Stimulated activated CD8-positive, alpha-beta memory T cell treated with anti-CD3 and anti-CD28 coated beads, Interleukin-15, amount 100 ng/mL, for 4 hours (primary cell): ENCODE results near the gene CSKMT.
A peak's percentile ranks its signal among the peaks of the same experiment; 100 is the strongest.
"Not testable (repeated sequence)": the region's sequence is repeated elsewhere in the genome, so short reads cannot be mapped to it uniquely, and the experiment has no call there.

Experiments used
- DNase-seq, 2 donors: peaks; one replicate each; pipeline ENCODE4 v3.0.0-alpha.2; 2020; ENCODE audit warnings: low read depth in 2 of 2

CSKMT gene

DNA sequence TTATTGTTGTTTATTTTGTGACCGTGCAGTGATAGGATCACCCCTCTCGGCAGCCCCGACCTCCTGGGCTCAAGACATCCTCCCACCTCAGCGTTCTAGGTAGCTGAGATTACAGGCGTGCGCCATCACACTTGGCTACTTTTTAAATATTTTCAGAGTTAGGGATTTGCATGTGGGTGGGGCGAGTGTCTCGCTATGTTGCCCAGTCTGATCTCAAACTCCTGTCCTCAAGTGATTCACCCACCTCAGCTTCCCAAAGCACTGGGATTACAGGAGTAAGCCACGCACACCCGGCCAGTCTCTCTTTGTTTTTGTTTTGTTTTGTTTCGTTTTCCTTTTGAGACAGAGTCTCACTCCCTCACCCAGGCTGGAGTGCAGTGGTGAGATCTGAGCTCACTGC lies 10.8 kb upstream of the CSKMT start:
- DNase-seq: no peak

- DNase-seq: no peak
These were observed 8.2 kb upstream of the CSKMT start for GRCh38 chr11:62656796-62657429.

DNA sequence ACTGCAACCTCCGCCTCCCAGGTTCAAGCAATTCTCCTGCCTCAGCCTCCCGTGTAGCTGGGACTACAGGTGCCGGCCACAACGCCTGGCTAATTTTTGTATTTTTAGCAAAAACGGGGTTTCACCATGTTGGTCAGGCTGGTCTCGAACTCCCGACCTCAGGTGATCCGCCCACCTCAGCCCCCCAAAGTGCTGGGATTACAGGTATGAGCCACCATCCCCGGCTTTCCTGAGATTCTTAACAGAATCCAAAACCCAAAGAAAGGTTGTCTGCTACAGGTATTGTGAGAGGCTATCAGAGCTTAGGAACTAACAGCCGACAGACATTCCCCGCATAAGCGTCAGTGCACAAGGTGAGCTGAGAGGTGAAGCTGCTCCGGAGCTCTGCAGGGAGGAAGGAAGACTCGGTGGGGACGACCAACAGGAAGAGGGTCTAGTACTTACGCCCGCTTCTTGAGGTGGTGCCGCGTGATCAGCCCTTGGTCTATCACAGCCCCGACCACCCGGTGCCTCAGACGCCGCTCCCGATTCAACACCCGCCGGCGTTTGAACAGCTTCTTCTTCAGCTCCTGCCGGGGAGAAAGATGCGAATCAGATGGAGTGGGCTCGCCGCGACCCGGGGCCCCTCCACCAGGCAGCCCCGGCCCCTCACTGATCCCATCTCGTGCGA lies 572 bp upstream of the CSKMT start:
- DNase-seq: peak in 1 of 2 donors; percentile 19

GRCh38 chr11:62665599-62666258 lies 617 bp downstream of the CSKMT start:
- DNase-seq: peak; percentile 62 to 68

DNA sequence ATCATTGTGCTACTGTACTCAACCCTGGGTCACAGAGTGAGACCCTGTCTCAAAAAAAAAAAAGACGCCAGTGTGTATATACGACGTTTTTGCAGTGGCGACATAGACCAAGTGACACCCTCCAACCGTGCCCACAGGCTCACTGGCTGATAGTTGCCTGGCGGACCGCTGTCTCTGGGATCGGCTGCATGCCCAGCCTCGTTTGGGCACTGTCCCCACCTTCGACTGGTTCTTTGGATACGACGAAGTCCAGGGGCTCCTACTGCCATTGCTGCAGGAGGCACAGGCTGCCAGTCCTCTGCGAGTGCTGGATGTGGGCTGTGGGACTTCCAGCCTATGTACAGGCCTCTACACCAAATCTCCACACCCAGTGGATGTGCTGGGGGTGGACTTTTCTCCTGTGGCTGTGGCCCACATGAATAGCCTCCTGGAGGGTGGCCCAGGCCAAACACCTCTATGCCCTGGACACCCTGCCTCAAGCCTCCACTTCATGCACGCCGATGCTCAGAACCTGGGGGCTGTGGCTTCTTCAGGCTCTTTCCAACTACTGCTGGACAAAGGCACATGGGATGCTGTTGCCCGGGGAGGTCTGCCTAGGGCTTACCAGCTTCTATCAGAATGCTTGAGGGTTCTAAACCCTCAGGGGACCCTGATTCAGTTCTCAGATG lies 1.3 kb downstream of the CSKMT start:
- DNase-seq: no peak

DNA sequence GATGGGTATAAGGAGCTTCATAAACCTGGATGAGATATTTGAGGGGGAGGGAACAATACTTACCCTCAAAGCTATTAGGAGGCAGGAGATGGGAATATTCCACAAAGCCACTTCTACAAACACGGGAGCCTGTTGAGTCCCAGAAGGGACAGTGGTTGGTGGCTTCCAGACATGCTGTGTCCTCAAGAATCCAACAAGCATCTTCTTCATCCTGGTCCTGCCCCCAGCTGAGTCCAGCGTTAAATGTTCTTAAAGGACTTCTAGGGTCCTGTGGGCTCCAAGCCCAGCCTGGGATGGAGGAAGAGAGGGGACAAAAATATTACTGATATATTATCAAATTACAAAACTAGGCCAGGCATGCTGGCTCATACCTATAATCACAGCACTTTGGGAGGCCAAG lies 2.3 kb downstream of the CSKMT start:
- no peak for DNase-seq

- DNase-seq: no peak
These were observed 4.5 kb downstream of the CSKMT start for GRCh38 chr11:62669420-62670161.

DNA sequence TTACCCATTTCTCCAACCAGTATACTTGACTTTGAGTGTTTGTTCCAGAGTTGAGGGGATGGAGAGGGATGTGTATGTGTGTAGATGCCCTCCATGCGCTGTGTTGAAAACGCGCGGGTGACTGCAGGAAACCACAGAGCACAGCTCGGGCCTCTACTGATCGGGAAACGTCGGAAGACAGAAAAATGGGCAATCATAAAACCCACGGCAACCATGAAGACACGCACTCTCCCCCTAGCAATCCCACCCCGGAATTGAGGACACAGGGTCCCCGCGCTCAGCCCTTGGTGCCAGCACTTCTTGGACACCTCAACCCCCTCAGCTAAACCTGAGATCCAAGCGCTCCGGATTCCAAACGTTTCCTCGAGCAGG lies 6.1 kb downstream of the CSKMT start:
- DNase-seq: no peak

- DNase-seq: peak; percentile 49 to 58
These were observed 6.7 kb downstream of the CSKMT start, which contains the start of the genes LBHD1 and UQCC3 for GRCh38 chr11:62671608-62672389. Gene LBHD1 (minus strand): TSS chr11:62672267. CDS start chr11:62670031, 2,236 bp downstream. Gene UQCC3 (plus strand): TSS chr11:62671673. CDS start chr11:62671746, 73 bp downstream.

GRCh38 chr11:62673196-62673525 lies 8.0 kb downstream of the CSKMT start:
- DNase-seq: no peak

- not testable (repeated sequence) for DNase-seq
These were observed 10.3 kb downstream of the CSKMT start for GRCh38 chr11:62675415-62675814.

GRCh38 chr11:62676698-62677097 lies 11.6 kb downstream of the CSKMT start:
- DNase-seq: no peak

GRCh38 chr11:62677156-62677555 lies 12.0 kb downstream of the CSKMT start:
- DNase-seq: no peak

DNA sequence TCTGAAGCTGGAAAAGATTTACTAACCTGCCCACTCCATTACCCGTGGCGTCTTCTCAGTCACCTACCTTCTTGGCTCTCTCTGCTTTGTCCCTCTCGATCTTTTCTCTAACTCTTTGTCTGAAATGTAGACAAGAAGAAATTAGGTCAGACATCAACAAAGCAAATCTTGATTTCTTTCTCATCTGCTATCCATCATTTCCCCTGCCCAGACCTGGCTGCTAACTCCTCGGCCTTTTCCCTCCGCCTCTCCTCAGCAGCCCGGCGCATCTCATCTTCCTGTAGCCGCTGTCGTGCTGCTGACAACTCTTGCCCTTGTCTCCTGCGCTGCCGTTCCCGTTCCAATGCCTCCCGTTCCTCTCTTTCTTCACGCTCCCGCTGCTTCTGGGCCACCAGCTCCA lies 12.6 kb downstream of the CSKMT start:
- no peak for DNase-seq

DNA sequence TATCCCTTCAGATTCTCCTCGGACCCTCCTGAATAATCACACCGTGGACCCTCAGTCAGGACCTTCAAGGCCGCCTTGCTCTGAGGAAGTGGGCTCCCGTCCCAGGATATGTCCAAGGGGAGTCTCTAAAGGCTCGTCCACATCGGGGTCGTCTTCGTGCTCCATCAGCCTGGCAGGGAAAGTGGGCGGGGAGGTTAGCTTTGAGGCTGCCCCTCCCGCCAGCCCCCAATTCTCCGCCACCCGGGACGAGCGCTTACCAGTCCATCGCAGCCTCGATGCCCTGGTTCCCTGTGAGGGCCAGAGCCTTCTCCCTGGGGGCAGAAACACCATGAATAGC lies 13.3 kb downstream of the CSKMT start:
- no peak for DNase-seq

GRCh38 chr11:62678770-62679696 lies 13.9 kb downstream of the CSKMT start, which contains the start of gene UBXN1:
Gene UBXN1 (minus strand): TSS chr11:62679073. CDS start chr11:62678923, 150 bp downstream.
- DNase-seq: peak; percentile 72 to 81

GRCh38 chr11:62680825-62681240 lies 15.7 kb downstream of the CSKMT start:
- no peak for DNase-seq

- DNase-seq: no peak
These were observed 17.4 kb downstream of the CSKMT start for GRCh38 chr11:62682518-62682917.

DNA sequence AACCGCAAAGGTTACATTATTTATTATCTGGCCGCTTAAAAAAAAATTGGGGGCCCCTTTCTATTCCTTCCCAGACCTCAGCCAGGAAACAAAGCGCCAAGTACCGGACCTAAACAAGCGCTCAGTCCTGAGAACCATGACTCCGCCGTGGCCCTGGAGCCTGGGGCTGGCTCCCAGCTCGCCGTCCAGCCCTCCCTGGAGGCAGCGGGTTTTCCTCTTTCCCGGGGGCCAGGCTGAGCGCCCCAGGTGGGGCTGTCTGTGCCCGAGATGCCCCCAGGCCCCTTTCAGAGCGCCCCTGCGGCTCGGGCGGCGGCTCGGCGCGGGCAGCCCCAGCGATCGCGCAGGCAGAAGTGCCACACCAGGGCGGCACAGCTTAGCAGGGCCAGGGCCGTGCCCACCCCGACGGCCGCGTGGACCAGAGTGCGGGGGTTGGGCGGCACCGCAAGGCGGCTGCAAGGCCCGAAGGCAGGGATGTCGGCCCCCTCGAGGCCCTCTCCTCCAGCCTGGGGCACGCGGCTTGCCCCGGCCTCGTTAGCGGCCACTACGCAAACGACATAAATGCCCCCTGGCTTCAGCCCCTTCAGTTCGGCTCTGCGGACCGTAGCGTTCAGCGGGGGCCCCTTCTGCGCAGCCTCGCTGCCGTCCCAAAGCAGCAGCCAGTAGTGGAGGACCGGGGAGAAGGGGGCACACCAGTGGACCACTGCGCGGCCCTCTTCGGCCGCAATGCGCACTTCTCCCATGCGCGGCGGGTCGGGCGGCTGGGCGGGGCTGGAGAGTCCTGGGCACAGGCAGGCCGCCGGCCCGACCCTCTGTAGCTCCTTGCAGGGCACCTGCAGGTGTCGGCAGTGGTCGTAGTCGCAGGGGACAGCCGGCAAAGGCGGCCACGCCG lies 22.6 kb downstream of the CSKMT start:
- DNase-seq: no peak
